ENCODE data around the gene NUDC.
"Not testable (repeated sequence)": the region's sequence is repeated elsewhere in the genome, so short reads cannot be mapped to it uniquely, and the experiment has no call there.

The NUDC gene

GRCh38 chr1:26911399-26912146 is 10.0 kb upstream of the NUDC start:
- no peak for DNase-seq (ENCODE audit: low read depth)

- DNase-seq (ENCODE audit: low read depth) = no peak
Observed at GRCh38 chr1:26912147-26912490, 9.4 kb upstream of the NUDC start.

- no peak for DNase-seq (ENCODE audit: low read depth)
Observed at GRCh38 chr1:26913389-26913753, 8.2 kb upstream of the NUDC start.

- no peak for DNase-seq (ENCODE audit: low read depth)
Observed at GRCh38 chr1:26913754-26914619, 7.6 kb upstream of the NUDC start, which contains the start of gene NR0B2. Gene NR0B2, minus strand, starts transcription at chr1:26913975. Its CDS starts 35 bp downstream, at chr1:26913940.

GRCh38 chr1:26915204-26915842 is 6.2 kb upstream of the NUDC start:
- DNase-seq (ENCODE audit: low read depth) = no peak

- DNase-seq (ENCODE audit: low read depth) = no peak
Observed at GRCh38 chr1:26921126-26921539, 410 bp upstream of the NUDC start.

- no peak for DNase-seq (ENCODE audit: low read depth)
Observed at GRCh38 chr1:26922431-26922729, 837 bp downstream of the NUDC start.

GRCh38 chr1:26922901-26923300 is 1.4 kb downstream of the NUDC start:
- DNase-seq (ENCODE audit: low read depth) = no peak

GRCh38 chr1:26923711-26924110 is 2.2 kb downstream of the NUDC start:
- DNase-seq (ENCODE audit: low read depth) = no peak

GRCh38 chr1:26932531-26932930 is 11.0 kb downstream of the NUDC start:
- DNase-seq (ENCODE audit: low read depth) = no peak

- no peak for DNase-seq (ENCODE audit: low read depth)
Observed at GRCh38 chr1:26936823-26937222, 15.3 kb downstream of the NUDC start.

GRCh38 chr1:26938004-26938658 is 16.6 kb downstream of the NUDC start:
- no peak for DNase-seq (ENCODE audit: low read depth)

- no peak for DNase-seq (ENCODE audit: low read depth)
Observed at GRCh38 chr1:26938659-26939025, 17.1 kb downstream of the NUDC start.

- DNase-seq (ENCODE audit: low read depth) = no peak
Observed at GRCh38 chr1:26941311-26941710, 19.8 kb downstream of the NUDC start.

GRCh38 chr1:26942656-26943055 is 21.1 kb downstream of the NUDC start:
- no peak for DNase-seq (ENCODE audit: low read depth)

- no peak for DNase-seq (ENCODE audit: low read depth)
Observed at GRCh38 chr1:26945138-26945537, 23.6 kb downstream of the NUDC start.

- DNase-seq (ENCODE audit: low read depth) = no peak
Observed at GRCh38 chr1:26945728-26946127, 24.2 kb downstream of the NUDC start.

- DNase-seq (ENCODE audit: low read depth) = no peak
Observed at GRCh38 chr1:26946270-26946669, 24.7 kb downstream of the NUDC start.

- not testable (repeated sequence) for DNase-seq (ENCODE audit: low read depth)
Observed at GRCh38 chr1:26948725-26949057, 27.1 kb downstream of the NUDC start.

GRCh38 chr1:26949266-26949925 is 27.9 kb downstream of the NUDC start:
- DNase-seq (ENCODE audit: low read depth) = no peak

GRCh38 chr1:26949926-26950319 is 28.4 kb downstream of the NUDC start:
- no peak for DNase-seq (ENCODE audit: low read depth)

- no peak for DNase-seq (ENCODE audit: low read depth)
Observed at GRCh38 chr1:26950602-26951001, 29.1 kb downstream of the NUDC start.
